Occipital lobe (tissue), 2 donors: Measurements from ENCODE around the gene SNX1. TPM values are rescaled to one million over a fixed set of nuclear protein-coding genes. Genes with fewer than 3 reads are reported as not detected.
"Not testable (repeated sequence)": the region's sequence is repeated elsewhere in the genome, so short reads cannot be mapped to it uniquely, and the experiment has no call there.

Experiments used
- DNase-seq: peaks from one replicate; lab custom pipeline; 2025; lab: John Stamatoyannopoulos, UW
- total RNA-seq: library from RNA; depleted of rRNA; stranded (reverse); fragments of >200 nt; gene quantifications from one replicate; pipeline ENCODE4 v1.2.3, GENCODE V29; 2014

SNX1 gene
- total RNA-seq, 1 donor from 2014 or later = 37.6 TPM

DNA sequence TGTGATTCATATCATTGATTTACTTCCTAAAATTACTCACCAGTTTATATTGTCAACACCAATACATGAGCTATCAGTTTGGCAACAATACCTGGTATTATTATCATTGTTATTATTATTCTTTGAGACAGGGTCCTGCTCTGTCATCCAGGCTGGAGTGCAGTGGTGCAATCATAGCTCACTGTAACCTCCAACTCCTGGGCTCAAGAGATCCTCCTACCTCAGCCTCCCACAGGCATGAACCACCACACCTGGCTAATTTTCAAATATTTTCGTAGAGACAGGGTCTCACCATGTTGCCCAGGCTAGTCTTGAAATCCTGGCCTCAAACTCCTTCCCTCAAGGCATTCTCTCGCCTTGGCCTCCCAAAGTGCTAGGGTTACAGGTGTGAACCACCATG, 22.3 kb upstream of the SNX1 start:
- not testable (repeated sequence) for DNase-seq

DNA sequence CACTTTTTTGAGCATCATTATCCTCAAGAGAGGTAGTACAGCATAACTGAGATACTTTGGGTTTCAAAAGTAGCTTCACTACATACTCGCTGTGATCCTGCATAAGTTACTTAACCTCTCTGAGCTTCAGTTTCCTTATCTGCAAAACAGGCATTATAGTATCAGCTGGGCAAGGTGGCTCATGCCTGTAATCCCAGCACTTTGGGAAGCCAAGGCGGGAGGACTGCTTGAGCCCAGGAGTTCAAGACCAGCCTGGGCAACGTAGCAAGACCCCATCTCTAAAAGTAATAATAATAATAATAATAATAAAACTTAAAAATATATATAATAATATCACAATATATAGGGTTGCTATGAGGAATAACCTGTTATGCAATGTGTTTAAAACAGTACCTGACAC, 13.0 kb upstream of the SNX1 start:
- DNase-seq = no peak

DNA sequence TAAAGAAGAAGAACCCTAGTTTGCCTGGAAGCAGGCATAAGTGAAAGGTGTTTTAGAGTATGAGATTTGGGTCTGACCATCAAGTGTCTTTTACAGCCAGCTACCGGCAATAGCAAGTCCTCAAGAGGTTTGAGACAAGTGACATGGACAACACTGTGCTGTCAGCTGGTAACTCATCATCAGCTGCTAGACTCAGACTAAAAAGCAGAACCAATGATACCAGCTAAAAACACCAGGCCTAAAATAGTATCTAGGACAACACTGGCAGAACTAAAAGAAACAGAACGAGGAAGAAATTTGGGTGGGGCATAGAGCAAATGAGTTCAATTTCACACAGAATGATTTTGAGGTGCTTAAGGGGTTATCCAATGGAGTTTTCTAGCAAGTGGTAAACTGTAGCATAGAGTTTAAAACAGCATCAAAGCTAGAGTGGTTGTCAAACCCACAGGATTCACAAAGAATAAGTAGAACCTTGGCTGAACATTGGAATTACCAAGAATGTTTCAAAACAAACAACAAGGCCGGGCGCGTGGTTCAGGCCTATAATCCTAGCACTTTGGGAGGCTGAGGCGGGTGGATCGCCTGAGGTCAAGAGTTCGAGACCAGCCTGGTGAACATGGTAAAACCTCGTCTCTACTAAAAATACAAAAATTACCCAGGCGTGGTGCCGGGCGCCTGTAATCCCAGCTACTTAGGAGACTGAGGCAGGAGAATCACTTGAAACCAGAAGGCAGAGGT, 6.1 kb upstream of the SNX1 start:
- no peak for DNase-seq

DNA sequence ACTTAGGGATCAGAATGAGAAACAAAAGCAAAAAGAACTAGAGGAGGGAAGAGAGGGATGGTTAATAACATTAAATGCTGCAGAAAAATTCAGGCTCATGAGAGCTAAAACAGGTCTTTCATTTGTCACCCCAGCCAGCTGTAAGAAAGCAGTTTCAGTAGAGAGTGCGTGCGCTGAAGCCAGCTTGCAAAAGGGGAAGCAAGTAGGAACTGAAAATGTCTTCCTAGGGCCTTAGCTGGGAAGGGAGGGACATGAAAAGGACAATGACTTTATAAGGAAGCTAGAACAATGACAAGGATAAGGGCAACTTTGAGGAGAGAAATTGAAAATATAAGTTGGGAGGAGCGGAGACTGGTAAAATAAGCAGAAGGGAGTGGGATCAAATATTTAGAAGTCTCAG, 5.3 kb upstream of the SNX1 start:
- DNase-seq = no peak

DNA sequence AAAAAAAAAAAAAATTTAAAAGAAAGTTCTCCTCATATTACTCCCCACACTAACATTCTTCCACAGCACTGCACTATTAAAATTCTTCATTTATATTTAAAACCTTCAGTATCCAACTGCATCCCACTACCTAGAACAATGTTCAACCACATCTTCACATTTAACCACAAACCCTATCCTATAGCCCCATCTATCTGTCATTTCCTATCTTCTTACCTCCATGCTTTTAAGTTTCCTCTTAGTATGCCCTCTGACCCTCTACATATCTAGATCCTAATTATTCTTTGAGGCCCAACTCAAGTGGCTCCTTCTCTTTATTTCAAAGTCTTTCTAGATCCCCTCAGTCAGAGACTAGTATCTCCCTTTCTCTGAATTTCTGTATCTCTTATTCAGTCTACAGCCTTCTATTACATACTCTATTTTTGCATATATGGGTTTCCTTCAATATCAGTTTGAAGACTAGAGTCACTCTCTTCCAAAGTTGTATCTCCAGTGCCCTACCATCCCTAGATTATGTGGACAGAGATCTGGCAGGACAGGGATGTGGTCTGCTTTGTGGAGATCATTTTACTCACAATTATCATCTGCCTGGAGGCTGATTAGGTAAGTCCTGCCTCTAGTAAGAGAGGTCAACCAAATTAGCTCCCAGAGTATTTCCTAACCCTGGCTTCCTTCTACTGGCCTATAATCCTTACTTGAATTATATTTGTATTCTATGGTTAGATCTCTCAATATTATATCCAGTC, 3.5 kb upstream of the SNX1 start:
- DNase-seq = no peak

DNA sequence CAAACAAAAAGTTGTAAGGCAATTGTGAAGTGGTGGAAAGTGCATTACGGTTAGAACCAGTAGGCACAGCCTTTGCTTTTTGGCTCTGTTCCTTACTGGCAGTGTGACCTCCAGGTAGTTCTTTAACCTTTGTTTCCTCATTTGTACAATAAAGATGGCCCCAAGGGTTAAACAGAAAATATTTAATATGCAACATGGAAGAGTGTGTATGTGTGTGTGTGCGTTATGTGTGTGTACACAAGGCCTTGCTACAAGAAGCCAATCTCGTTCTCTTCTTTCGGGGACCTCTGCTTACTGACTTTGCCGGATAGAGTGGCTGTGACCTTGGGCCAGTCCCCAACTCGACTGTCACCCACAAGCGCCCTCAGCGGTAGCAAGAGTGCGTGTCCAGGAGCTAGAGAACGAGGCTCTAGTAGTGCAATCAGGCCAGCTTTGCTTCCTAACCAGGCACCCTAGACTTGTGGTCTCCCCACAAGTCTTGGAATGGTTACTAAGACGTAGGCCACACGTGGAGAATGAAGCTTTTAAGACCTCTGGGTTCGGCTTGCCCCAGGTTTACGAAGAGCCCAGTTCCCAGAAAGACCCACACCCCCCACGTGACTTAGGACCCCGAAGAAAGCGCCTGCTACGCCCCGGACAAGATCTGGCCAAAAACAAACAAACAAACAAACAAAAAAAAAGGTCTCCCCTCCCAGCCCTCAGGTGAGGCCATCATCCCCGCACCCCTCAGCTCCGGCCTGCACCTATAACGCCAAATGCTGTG, 2.7 kb upstream of the SNX1 start:
- no peak for DNase-seq

DNA sequence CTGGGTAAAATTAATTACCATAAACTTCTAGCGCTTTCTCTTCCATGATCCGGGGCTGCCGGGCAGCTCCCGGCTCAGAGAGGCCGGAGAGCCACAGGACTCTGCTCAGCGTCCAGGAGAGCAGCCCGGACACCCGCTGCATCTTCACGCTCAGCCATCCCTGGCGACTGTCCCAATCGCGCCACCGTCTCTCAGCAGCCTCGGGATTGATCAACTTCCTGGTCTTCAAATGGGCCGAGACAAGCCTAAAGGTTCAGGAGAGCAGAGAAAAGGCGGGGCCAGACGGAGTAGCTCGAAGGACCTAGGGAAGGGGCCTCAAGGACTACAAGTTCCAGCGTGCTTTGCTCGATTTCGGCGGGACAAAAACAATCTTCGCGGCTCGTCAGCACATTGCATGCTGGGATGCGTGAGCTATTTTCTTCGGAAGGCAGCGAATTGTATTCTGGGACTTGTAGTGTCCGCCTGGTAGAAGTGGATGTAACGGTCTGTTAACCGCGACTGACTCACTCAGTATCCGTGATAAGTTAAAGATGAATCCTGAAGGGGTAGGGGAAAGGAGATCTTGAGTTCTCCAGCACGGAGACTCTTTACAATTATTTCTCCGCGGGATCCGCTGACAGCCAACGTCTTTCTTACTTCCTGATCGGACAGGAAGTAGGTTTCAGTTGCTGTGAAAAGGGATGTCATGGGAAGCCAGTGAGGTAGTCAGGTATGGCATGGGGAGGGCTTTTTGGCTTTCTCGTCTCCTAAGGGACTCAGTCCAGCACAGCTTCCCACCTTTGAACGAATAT, 2.0 kb upstream of the SNX1 start, which contains the start of gene CIAO2A:
Gene CIAO2A, minus strand, starts transcription at position 212 of the 791 bp plus-strand sequence. Its CDS starts 70 bp downstream, at position 142.
- peak; percentile 95 for DNase-seq

DNA sequence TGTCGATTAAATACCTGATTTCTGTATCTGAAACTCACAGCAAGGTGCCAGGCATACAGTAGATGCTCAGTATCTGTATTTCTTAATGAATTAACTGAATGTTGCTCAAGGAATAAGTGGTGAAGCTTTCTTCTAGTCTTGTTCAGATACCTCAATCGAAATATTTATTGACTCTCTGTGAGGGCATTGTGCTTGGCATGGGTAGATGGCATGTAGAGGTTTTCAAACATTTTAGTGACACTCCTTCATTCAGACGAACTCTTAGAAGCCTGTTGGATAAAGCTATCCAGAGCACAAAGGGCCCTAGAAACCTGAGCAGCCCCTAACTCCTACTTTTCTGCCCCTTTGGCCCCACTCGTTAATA, 369 bp upstream of the SNX1 start:
- no peak for DNase-seq

DNA sequence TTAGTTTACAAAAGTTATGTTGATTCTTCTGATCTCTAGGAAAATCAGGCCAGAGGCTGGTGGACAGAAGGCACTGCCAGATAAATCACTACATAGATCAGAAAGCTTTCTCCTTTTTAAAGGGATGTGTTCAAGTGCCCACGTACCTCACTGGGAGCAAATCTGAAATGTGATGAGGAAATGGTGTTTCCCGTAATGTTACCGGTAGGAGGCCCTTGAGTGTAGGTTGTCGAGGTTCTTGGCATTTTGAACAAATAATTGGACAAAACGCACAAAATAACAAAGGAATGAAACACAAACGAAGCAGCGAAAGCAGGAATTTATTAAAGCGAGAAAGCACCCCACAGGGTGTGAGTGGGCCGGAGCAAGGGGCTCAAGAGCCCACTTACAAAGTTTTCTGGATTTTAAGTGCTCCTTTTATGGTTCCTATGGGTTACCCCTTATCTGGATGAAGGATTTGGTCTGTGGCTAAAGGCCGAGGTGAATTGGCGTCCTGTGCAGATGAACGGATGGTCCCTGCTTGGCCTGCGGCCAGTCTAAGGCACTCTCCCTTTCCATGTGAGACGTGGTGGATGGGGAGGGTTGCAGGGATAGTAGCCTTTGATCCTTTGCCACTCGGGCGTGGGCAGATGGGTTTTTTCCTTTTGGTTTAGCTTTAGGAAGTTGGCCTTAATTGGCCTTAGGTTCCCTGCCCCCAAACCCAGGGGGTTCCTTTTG, 1.0 kb downstream of the SNX1 start:
- no peak for DNase-seq

DNA sequence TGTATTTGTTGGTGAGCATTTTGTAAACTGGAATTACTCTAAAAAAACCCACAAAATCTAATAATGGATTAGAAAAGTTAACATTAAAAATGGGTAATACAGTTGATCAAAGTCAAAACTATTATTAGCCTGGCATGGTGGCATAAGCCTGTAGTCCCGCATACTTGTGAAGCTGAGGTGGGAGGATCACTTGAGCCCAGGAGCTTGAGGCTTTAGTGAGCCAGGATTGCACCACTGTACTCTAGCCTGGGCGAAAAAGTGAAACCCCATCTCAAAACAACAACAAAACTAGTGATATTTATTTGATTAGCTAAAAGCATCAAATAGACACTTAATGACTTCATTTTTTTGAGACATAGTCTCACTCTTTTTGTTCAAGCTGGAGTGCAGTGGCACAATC, 3.6 kb downstream of the SNX1 start:
- DNase-seq = no peak

DNA sequence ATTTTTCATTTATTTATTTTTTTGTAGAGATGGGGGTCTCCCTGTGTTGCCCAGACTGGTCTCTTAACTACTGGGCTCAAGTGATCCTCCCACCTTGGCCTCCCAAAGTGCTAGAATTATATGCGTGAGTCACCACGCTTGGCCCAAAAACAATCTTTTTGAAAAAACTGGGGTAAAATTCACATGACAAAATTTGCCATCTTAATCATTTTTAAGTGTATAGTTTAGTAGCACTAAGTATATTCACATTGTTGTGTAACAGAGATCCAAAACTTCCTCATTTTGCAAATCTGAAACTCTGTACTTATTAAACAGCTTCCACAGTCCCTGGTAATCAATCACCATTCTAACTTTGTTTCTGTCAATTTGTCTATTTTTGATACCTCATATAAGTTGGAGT, 5.2 kb downstream of the SNX1 start:
- DNase-seq = no peak

DNA sequence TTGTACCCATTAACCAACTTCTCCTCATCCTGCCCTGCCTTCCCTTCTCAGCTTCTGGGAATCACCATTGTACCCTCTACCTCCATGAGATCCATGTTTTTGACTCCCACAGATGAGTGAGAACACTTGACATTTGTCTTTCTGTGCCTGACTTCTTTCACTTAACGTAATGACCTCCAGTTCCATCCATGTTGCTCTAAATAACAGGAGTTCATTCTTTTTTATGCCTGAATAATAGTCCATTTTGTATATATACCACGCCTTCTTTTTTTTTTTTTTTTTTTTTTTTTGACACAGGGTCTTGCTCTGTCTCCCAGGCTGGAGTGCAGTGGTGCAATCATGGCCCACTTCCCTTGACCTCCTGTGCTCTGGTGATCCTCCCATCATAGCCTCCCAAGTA, 6.7 kb downstream of the SNX1 start:
- DNase-seq = no peak

DNA sequence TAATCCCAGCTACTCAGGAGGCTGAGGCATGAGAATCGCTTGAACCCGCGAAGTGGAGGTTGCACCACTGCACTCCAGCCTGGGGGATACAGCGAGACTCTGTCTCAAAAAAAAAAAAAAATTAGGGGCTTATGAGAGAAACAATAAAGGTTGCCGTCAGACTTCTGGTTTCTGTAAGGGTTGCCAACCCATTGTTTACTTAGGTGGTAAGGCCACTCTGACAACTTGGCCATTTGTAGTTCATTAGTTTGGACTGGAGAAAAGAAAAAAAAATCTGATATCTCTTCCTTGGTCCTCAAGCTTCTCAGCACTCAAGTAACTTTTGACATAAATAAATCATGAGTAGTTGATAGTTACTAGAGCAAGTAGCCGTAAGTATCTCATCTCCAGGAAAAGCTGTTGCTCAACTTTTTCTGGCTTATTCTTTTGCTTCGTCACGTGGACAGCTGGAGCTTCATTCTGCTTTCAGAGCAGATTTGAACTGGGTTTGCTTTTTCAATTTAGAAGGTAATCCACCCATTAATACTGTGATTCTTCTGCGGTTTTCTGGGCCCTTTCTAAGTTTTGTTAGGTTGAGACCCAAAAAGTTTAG, 9.4 kb downstream of the SNX1 start:
- DNase-seq = no peak

DNA sequence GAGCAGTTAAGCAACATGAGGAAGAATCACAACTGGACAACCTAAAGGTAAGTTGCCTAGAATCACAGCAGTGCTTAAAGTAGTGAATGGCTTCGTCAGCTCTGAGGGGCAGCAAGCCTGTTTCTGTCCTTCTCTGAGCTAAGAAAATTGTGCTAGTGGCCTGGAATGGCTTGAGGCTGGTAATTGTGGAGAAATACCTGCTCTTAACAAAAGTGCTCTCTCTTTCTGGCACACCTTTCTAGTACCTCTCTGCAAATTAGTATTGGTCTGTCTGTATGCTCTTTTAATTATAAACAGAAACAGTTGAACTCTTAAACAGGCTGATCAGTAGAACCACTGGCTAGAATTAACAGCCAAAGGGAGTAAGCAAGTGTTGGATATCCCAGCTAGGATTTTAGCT, 11.6 kb downstream of the SNX1 start:
- no peak for DNase-seq

DNA sequence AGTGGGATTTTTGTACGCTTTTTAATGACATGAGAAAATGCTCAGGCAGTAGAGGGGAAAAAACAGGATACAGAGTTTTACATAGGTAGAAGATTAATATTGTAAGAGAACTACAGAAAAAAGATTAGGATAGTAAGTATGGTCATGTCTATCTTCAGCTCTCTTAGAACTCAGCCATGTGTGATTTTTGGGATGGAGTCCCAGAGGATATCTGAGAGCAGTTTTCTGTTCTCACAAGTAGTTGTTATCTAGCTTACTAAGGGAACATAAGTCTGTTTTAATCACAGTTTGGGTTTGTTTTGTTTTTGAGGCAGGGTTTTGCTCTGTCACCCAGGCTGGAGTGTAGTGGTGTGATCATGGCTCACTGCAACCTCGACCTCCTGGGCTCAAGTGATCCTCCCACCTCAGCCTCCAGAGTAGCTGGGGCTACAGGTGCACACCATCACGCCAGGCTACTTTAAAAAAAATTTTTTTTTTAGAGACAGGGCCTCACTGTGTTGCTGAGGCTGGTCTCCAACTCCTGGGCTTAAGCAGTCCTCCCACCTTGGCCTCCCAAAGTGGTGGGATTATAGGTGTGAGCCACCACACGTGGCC, 14.4 kb downstream of the SNX1 start:
- DNase-seq = not testable (repeated sequence)

DNA sequence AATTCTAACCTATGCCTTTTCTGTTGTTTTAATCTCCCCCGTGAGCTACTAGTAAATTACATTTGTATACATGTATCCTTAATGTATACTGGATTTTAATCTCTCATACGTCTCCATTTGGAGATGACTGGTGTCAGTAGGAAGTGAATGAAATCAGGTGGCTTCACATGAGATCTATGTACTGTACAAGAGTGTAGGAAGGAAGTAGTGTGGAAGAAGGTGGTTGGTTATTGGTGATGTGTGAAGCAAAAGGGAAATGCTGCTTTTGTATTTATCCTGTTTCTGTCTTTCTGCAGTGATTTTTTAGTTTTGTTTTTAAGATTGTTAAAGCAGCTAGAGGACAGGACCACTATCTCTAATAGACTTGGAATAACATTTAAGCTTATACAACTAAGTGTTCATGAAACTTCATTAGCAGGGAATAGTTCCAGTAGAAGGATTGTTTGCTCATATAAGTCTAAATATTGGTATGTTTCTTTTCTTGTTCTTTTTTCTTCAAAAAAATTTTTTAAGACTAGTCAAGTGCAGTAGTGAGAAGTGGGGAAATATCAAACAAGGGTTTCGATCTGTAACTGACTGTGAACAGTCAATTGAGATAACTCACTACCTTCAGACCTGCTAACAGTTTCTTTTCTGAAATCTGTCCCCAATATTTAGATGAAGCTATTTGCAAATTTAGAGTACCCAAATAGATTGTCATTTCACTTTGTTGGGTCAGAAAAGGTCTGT, 15.3 kb downstream of the SNX1 start:
- DNase-seq = no peak

DNA sequence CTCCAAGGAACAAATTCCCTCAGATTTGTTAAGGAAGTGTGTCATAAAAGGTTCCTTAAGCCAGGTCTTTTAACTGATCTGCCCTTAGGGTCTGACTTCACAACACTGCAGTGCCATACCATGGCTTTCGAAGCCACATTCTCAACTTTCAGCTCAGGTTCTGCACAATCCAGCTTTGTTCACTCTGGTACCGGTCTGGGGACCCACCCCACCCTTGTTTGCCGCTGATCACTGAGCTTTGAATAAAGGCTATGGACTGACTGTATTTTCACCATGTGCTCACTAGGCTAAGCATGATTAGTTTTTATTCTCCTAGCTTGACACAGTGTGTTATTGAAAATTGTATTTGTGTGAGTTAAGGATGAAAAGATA, 15.9 kb downstream of the SNX1 start:
- no peak for DNase-seq

DNA sequence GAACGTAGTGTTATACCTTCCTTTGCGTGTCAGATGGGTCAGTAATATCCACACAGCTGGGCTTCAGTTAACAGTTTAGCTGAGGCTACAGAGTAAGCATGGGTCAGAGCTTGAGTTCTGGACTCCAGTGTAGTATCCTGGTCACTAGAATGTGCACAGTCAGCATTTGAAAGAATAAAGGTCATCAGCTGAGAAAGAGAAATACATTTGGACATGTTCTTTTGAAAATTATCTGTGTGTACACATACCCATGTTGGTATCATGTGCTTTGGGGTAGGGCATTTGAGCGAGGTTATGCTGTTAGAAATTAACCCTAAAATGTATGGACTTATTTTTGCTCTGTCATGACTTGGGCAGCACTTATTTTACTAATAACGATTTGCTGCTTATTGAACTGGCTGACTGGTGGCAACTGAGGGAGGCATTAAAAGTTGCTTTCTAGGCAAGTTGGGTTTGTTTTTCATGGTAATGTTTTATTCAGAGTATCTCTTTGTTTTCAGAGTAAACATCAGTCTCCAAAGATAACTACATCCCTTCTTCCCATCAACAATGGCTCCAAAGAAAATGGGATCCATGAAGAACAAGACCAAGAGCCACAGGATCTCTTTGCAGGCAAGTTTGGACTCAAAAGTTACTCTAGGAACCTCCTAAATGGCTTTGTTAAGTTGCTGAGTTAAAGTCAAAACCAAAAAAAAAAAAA, 16.4 kb downstream of the SNX1 start:
- no peak for DNase-seq

DNA sequence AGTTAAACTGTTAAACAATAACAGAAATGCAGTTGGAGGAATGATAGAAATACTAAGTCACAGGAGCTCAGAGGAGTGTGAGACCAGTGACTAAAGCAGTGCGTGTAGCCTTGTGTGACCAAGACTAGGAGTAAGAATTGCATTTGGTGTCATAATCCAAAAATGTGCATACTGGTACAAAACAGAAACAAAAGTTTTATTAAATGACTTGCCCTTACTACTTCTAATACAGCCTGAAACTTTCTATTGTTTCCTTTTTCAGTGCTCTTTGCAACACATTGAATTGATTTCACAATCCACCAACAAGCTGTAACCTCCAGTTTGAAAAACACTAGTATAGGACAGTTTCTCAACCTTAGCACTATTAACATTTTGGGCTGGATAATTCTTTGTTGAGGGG, 17.1 kb downstream of the SNX1 start:
- no peak for DNase-seq
